HG03066 (cell line): ENCODE measurements around the gene GPR83.
"Not testable (repeated sequence)": the region's sequence is repeated elsewhere in the genome, so short reads cannot be mapped to it uniquely, and the experiment has no call there.

Source experiments
- ATAC-seq: cut with Tn5 transposase; IDR thresholded peaks from one replicate; pipeline ENCODE4 v1.9.1; 2021; ENCODE audit warnings: low read depth; ENCODE audit not compliant: unreplicated experiment

Gene GPR83

GRCh38 chr11:94400839-94401772 is at the start of gene GPR83:
GPR83 (minus strand) TSS chr11:94401419; CDS start chr11:94401247, 172 bp downstream.
- ATAC-seq, result no peak

- no peak for ATAC-seq
Measured at GRCh38 chr11:94450048-94450447, 48.8 kb upstream of the GPR83 start.

- no peak for ATAC-seq
Measured at GRCh38 chr11:94449437-94449836, 48.2 kb upstream of the GPR83 start.

GRCh38 chr11:94449029-94449428 is 47.8 kb upstream of the GPR83 start:
- no peak for ATAC-seq

- ATAC-seq, result no peak
Measured at GRCh38 chr11:94447149-94447548, 45.9 kb upstream of the GPR83 start.

GRCh38 chr11:94445641-94446040 is 44.4 kb upstream of the GPR83 start:
- no peak for ATAC-seq

- ATAC-seq, result no peak
Measured at GRCh38 chr11:94433049-94433448, 31.8 kb upstream of the GPR83 start.

- ATAC-seq, result no peak
Measured at GRCh38 chr11:94424662-94425061, 23.4 kb upstream of the GPR83 start.

- ATAC-seq, result no peak
Measured at GRCh38 chr11:94424011-94424410, 22.8 kb upstream of the GPR83 start.

- ATAC-seq, result no peak
Measured at GRCh38 chr11:94423507-94423906, 22.3 kb upstream of the GPR83 start.

GRCh38 chr11:94418123-94418765 is 17.0 kb upstream of the GPR83 start:
- no peak for ATAC-seq

GRCh38 chr11:94417386-94417987 is 16.3 kb upstream of the GPR83 start:
- no peak for ATAC-seq

- no peak for ATAC-seq
Measured at GRCh38 chr11:94405062-94405833, 4.0 kb upstream of the GPR83 start.

- no peak for ATAC-seq
Measured at GRCh38 chr11:94402355-94402754, 1.1 kb upstream of the GPR83 start.

GRCh38 chr11:94401773-94402265 is 600 bp upstream of the GPR83 start:
- no peak for ATAC-seq

GRCh38 chr11:94400457-94400838 is 771 bp downstream of the GPR83 start:
- no peak for ATAC-seq

GRCh38 chr11:94400050-94400449 is 1.2 kb downstream of the GPR83 start:
- ATAC-seq, result no peak

- no peak for ATAC-seq
Measured at GRCh38 chr11:94398101-94398500, 3.1 kb downstream of the GPR83 start.

- ATAC-seq, result no peak
Measured at GRCh38 chr11:94396282-94396681, 4.9 kb downstream of the GPR83 start.

GRCh38 chr11:94391937-94392336 is 9.3 kb downstream of the GPR83 start:
- ATAC-seq, result not testable (repeated sequence)

- ATAC-seq, result no peak
Measured at GRCh38 chr11:94379613-94380012, 21.6 kb downstream of the GPR83 start.
